Left renal cortex interstitium (tissue), 4 donors: ENCODE data around the gene PBX2. TPM values are rescaled to one million over a fixed set of nuclear protein-coding genes. Genes with fewer than 3 reads are reported as not detected.
A peak's percentile ranks its signal among the peaks of the same experiment; 100 is the strongest.

Experiments
- DNase-seq, 4 donors: peaks; one replicate each; pipeline ENCODE4 v3.0.0-alpha.2; 2013; ENCODE audit warnings: low read depth in 4 of 4, low spot score in 2 of 4, missing footprints in 1 of 4
- polyA plus RNA-seq, 4 donors: library from polyadenylated mRNA; unstranded; fragments of 120-200 nt; gene quantifications; one replicate each; pipeline ENCODE4 v1.2.1, GENCODE V29; 2013; ENCODE audit not compliant: insufficient read length in 4 of 4

PBX2 gene
- polyA plus RNA-seq, 4 donors = 150 to 221 (median 179) TPM

GRCh38 chr6:32175322-32175710 lies 14.7 kb downstream of the PBX2 start:
- no peak for DNase-seq

- DNase-seq = no peak
Observed at GRCh38 chr6:32174416-32174815, 15.6 kb downstream of the PBX2 start.

GRCh38 chr6:32173051-32173727 lies 16.8 kb downstream of the PBX2 start:
- no peak for DNase-seq

GRCh38 chr6:32171234-32171633 lies 18.8 kb downstream of the PBX2 start:
- DNase-seq = no peak

- DNase-seq = no peak
Observed at GRCh38 chr6:32170294-32170693, 19.7 kb downstream of the PBX2 start.

- DNase-seq = no peak
Observed at GRCh38 chr6:32168807-32169591, 21.0 kb downstream of the PBX2 start.

- DNase-seq = no peak
Observed at GRCh38 chr6:32168350-32168749, 21.7 kb downstream of the PBX2 start.

GRCh38 chr6:32167761-32168262 lies 22.2 kb downstream of the PBX2 start:
- no peak for DNase-seq

- no peak for DNase-seq
Observed at GRCh38 chr6:32167154-32167760, 22.7 kb downstream of the PBX2 start.

GRCh38 chr6:32166411-32167061 lies 23.5 kb downstream of the PBX2 start:
- no peak for DNase-seq

- DNase-seq = no peak
Observed at GRCh38 chr6:32164295-32164694, 25.7 kb downstream of the PBX2 start, which contains the start of gene EGFL8. TSS of gene EGFL8 (plus strand) at chr6:32164595. CDS start at chr6:32166166, 1,571 bp downstream.

- DNase-seq = no peak
Observed at GRCh38 chr6:32163559-32164258, 26.3 kb downstream of the PBX2 start.

GRCh38 chr6:32158052-32158451 lies 31.9 kb downstream of the PBX2 start:
- DNase-seq = no peak

- DNase-seq = no peak
Observed at GRCh38 chr6:32156891-32157290, 33.1 kb downstream of the PBX2 start.

GRCh38 chr6:32154514-32155161 lies 35.4 kb downstream of the PBX2 start:
- DNase-seq = no peak

- DNase-seq = peak; percentile 89 to 92 (median 91)
Observed at GRCh38 chr6:32153564-32154513, 36.2 kb downstream of the PBX2 start, which contains the start of gene PPT2. TSS of gene PPT2 (plus strand) at chr6:32154141. CDS start at chr6:32154595, 454 bp downstream.

GRCh38 chr6:32152769-32153563 lies 37.0 kb downstream of the PBX2 start:
- DNase-seq = no peak
